HT1080 (cell line): ENCODE results near the gene CARHSP1. TPM values are rescaled to one million over a fixed set of nuclear protein-coding genes. Genes with fewer than 3 reads are reported as not detected.
A peak's percentile ranks its signal among the peaks of the same experiment; 100 is the strongest.
"Not testable (repeated sequence)": the region's sequence is repeated elsewhere in the genome, so short reads cannot be mapped to it uniquely, and the experiment has no call there.

ENCODE experiments used
- DNase-seq: peaks from one replicate; pipeline ENCODE4 v3.0.0-alpha.2; 2015; ENCODE audit warnings: low read depth
- polyA plus RNA-seq, 2 experiments: library from polyadenylated mRNA; depleted of rRNA; stranded (reverse); fragments of >200 nt; gene quantifications; 2 replicates each; pipeline ENCODE4 v1.2.3, GENCODE V29; 2015
- total RNA-seq: library from RNA; depleted of rRNA; stranded (reverse); fragments of >200 nt; shearing (Covaris generic); gene quantifications from 2 replicates; pipeline ENCODE4 v1.2.3, GENCODE V29; 2014; rRNA removed

CARHSP1 gene
- 114 and 126 TPM in 2 replicates for total RNA-seq
- 57.1 and 83.0 TPM in 2 replicates for polyA plus RNA-seq (2015; cell fraction: cytosol; rRNA removed)
- polyA plus RNA-seq (2015; cell fraction: nucleus; rRNA removed), result 33.8 and 38.4 TPM in 2 replicates

GRCh38 chr16:8868416-8869211 lies at the start of gene CARHSP1:
Gene CARHSP1, minus strand, starts transcription at chr16:8869006. Its CDS starts 9,678 bp downstream, at chr16:8859328.
- DNase-seq, result peak; percentile 83

- DNase-seq, result not testable (repeated sequence)
Measured at GRCh38 chr16:8917336-8917735, 48.5 kb upstream of the CARHSP1 start.

GRCh38 chr16:8916541-8917225 lies 47.9 kb upstream of the CARHSP1 start:
- DNase-seq, result no peak

- DNase-seq, result no peak
Measured at GRCh38 chr16:8915722-8916301, 47.0 kb upstream of the CARHSP1 start.

GRCh38 chr16:8914098-8914497 lies 45.3 kb upstream of the CARHSP1 start:
- DNase-seq, result no peak

- no peak for DNase-seq
Measured at GRCh38 chr16:8912793-8913192, 44.0 kb upstream of the CARHSP1 start.

GRCh38 chr16:8910811-8911210 lies 42.0 kb upstream of the CARHSP1 start:
- DNase-seq, result no peak

- DNase-seq, result no peak
Measured at GRCh38 chr16:8908810-8909468, 40.1 kb upstream of the CARHSP1 start.

GRCh38 chr16:8907096-8907495 lies 38.3 kb upstream of the CARHSP1 start:
- no peak for DNase-seq

GRCh38 chr16:8905795-8906591 lies 37.2 kb upstream of the CARHSP1 start:
- DNase-seq, result no peak

- peak; percentile 46 for DNase-seq
Measured at GRCh38 chr16:8905168-8905762, 36.5 kb upstream of the CARHSP1 start.

GRCh38 chr16:8904018-8904430 lies 35.2 kb upstream of the CARHSP1 start:
- no peak for DNase-seq

GRCh38 chr16:8903004-8903403 lies 34.2 kb upstream of the CARHSP1 start:
- no peak for DNase-seq

- no peak for DNase-seq
Measured at GRCh38 chr16:8901320-8901861, 32.6 kb upstream of the CARHSP1 start.

- no peak for DNase-seq
Measured at GRCh38 chr16:8900343-8900742, 31.5 kb upstream of the CARHSP1 start.

- DNase-seq, result no peak
Measured at GRCh38 chr16:8899709-8900317, 31.0 kb upstream of the CARHSP1 start.

GRCh38 chr16:8898660-8899318 lies 30.0 kb upstream of the CARHSP1 start:
- no peak for DNase-seq

- no peak for DNase-seq
Measured at GRCh38 chr16:8894736-8895334, 26.0 kb upstream of the CARHSP1 start.
